Measurements from ENCODE around the gene PIEZO1.

- no peak for TF ChIP-seq EZH2 (IDR thresholded peaks at IDR 0.05)
- no peak for TF ChIP-seq POLR2AphosphoS5 (IDR thresholded peaks at IDR 0.05; ENCODE audit: borderline replicate concordance, low read depth, low read length)
These were observed 22.8 kb upstream of the PIEZO1 start for GRCh38 chr16:88807626-88808453.

Data from SK-N-MC (cell line).